Activated CD4-positive, alpha-beta T cell treated with anti-CD3 and anti-CD28 coated beads, Interleukin-10, Interleukin-2, amounts not matched to agents 100 ng/mL and 50 ng/mL, durations not matched to agents 16 hours and 8 hours (primary cell): ENCODE measurements around the gene ARPC1B.
"Not testable (repeated sequence)": the region's sequence is repeated elsewhere in the genome, so short reads cannot be mapped to it uniquely, and the experiment has no call there.

ENCODE experiments used
- DNase-seq: peaks from one replicate; pipeline ENCODE4 v3.0.0-alpha.2; 2020

ARPC1B gene

GRCh38 chr7:99418260-99418659, 43.7 kb downstream of the ARPC1B start:
- DNase-seq, result no peak

GRCh38 chr7:99419323-99420021, 44.9 kb downstream of the ARPC1B start:
- DNase-seq, result no peak

- no peak for DNase-seq
Measured at GRCh38 chr7:99420213-99420612, 45.7 kb downstream of the ARPC1B start.

GRCh38 chr7:99420986-99421385, 46.5 kb downstream of the ARPC1B start:
- DNase-seq, result no peak

- no peak for DNase-seq
Measured at GRCh38 chr7:99422186-99422585, 47.7 kb downstream of the ARPC1B start.

GRCh38 chr7:99422625-99423024, 48.1 kb downstream of the ARPC1B start:
- DNase-seq, result no peak

- DNase-seq, result no peak
Measured at GRCh38 chr7:99424932-99425730, 50.6 kb downstream of the ARPC1B start.

GRCh38 chr7:99428972-99429566, 54.5 kb downstream of the ARPC1B start:
- DNase-seq, result no peak

GRCh38 chr7:99429756-99430155, 55.2 kb downstream of the ARPC1B start:
- DNase-seq, result no peak

GRCh38 chr7:99431756-99432540, 57.4 kb downstream of the ARPC1B start:
- DNase-seq, result not testable (repeated sequence)

GRCh38 chr7:99433158-99433557, 58.6 kb downstream of the ARPC1B start:
- no peak for DNase-seq

- no peak for DNase-seq
Measured at GRCh38 chr7:99437946-99438572, 63.5 kb downstream of the ARPC1B start.

GRCh38 chr7:99438573-99439480, 64.3 kb downstream of the ARPC1B start, which contains the start of the genes CPSF4 and PTCD1:
CPSF4 (plus strand) TSS chr7:99438943; CDS start chr7:99439083, 140 bp downstream.
PTCD1 (minus strand) TSS chr7:99438798; CDS start chr7:99435242, 3,556 bp downstream.
- DNase-seq, result peak; percentile 98

- DNase-seq, result no peak
Measured at GRCh38 chr7:99440195-99440594, 65.7 kb downstream of the ARPC1B start.
